GM23338 (cell line): ENCODE measurements around the gene IL1RAPL2. TPM values are rescaled to one million over a fixed set of nuclear protein-coding genes. Genes with fewer than 3 reads are reported as not detected.

Experiments used
- ATAC-seq: fragments of 200-7000 bp; cut with Tn5 transposase; 3 replicates; pipeline ENCODE4 v1.9.1; 2020
- DNase-seq: peaks from one replicate; pipeline ENCODE4 v3.0.0-alpha.2; 2015; ENCODE audit warnings: low spot score
- H2AFZ ChIP-seq: fragments of 200-600 bp; sonication (generic); 2 replicates; pipeline ENCODE4 v1.8.0; 2016; ENCODE audit warnings: antibody characterized with exemption, mild to moderate bottlenecking, moderate library complexity
- H3F3A ChIP-seq: fragments of 200-600 bp; sonication (generic); replicated peaks from 2 replicates; pipeline ENCODE4 v1.8.0; 2017; ENCODE audit warnings: antibody characterized with exemption, mixed run types, low read depth
- H3K27ac ChIP-seq: fragments of 200-600 bp; sonication (generic); 2 replicates; pipeline ENCODE4 v1.6.1; 2016; ENCODE audit warnings: low read depth
- H3K27me3 ChIP-seq: fragments of 200-600 bp; sonication (generic); 2 replicates; pipeline ENCODE4 v1.8.0; 2016; ENCODE audit warnings: mild to moderate bottlenecking, mixed run types, moderate library complexity; ENCODE audit not compliant: insufficient read depth
- H3K36me3 ChIP-seq: fragments of 200-600 bp; sonication (generic); 2 replicates; pipeline ENCODE4 v1.8.0; 2016; ENCODE audit warnings: mild to moderate bottlenecking; ENCODE audit not compliant: insufficient read depth
- H3K4me1 ChIP-seq: fragments of 200-600 bp; sonication (generic); 2 replicates; pipeline ENCODE4 v1.8.0; 2016; ENCODE audit warnings: mild to moderate bottlenecking, moderate library complexity; ENCODE audit not compliant: insufficient read depth
- H3K4me2 ChIP-seq: fragments of 200-600 bp; sonication (generic); 2 replicates; pipeline ENCODE4 v1.7.1; 2017; ENCODE audit warnings: mixed run types
- H3K4me3 ChIP-seq: fragments of 200-600 bp; sonication (generic); 2 replicates; pipeline ENCODE4 v1.6.1; 2016; ENCODE audit warnings: mixed run types
- H3K79me2 ChIP-seq: fragments of 200-600 bp; sonication (generic); replicated peaks from 2 replicates; pipeline ENCODE4 v1.8.0; 2017; ENCODE audit warnings: mild to moderate bottlenecking; ENCODE audit not compliant: insufficient read depth
- H3K9me2 ChIP-seq: fragments of 200-600 bp; sonication (generic); 2 replicates; pipeline ENCODE4 v1.8.0; 2017; ENCODE audit not compliant: insufficient read depth
- H4K20me1 ChIP-seq: fragments of 200-600 bp; sonication (generic); replicated peaks from 2 replicates; pipeline ENCODE4 v1.8.0; 2017; ENCODE audit warnings: mild to moderate bottlenecking; ENCODE audit not compliant: insufficient read depth
- H3K27ac Mint-ChIP-seq: 2 replicates; pipeline ENCODE4 v1.8.0; 2020; ENCODE audit warnings: inconsistent platforms, mild to moderate bottlenecking, moderate library complexity, mixed read lengths
- H3K27me3 Mint-ChIP-seq: 3 replicates; pipeline ENCODE4 v1.8.0; 2022; ENCODE audit warnings: low read depth, mild to moderate bottlenecking, moderate library complexity, mixed read lengths, inconsistent platforms; ENCODE audit not compliant: insufficient read depth, poor library complexity
- H3K36me3 Mint-ChIP-seq: 3 replicates; pipeline ENCODE4 v1.8.0; 2021; ENCODE audit warnings: low read depth, mild to moderate bottlenecking, inconsistent platforms, moderate library complexity, mixed read lengths
- H3K4me1 Mint-ChIP-seq: 3 replicates; pipeline ENCODE4 v1.8.0; 2020; ENCODE audit warnings: mild to moderate bottlenecking, inconsistent platforms, mixed read lengths
- H3K4me3 Mint-ChIP-seq: 3 replicates; pipeline ENCODE4 v1.8.0; 2021; ENCODE audit warnings: moderate library complexity, mild to moderate bottlenecking, inconsistent platforms, mixed read lengths
- H3K9me3 Mint-ChIP-seq: 3 replicates; pipeline ENCODE4 v1.8.0; 2020; ENCODE audit warnings: moderate library complexity, mild to moderate bottlenecking, inconsistent platforms, mixed read lengths
- CREB1 ChIP-seq: fragments of 250-450 bp; sonication (Bioruptor Pico); IDR thresholded peaks from 2 replicates; pipeline ENCODE4 v1.5.0; 2020; ENCODE audit warnings: low read depth, mild to moderate bottlenecking, moderate library complexity
- CTCF ChIP-seq, 2 experiments: fragments of 200-600 bp in 1 of 2; sonication (generic) in 1 of 2; conservative IDR thresholded peaks; 2 replicates each; pipeline versions ENCODE4 v1.5.1 to v1.6.1; 2016 to 2017; ENCODE audit warnings: antibody characterized with exemption in 2 of 2, low read depth in 2 of 2, mild to moderate bottlenecking in 2 of 2, moderate library complexity in 1 of 2
- ETS1 ChIP-seq: IDR thresholded peaks from 2 replicates; pipeline ENCODE4 v1.6.1; 2016; ENCODE audit warnings: antibody characterized with exemption
- EZH2 ChIP-seq: fragments of 200-600 bp; sonication (generic); IDR thresholded peaks from one replicate; pipeline ENCODE4 v1.8.0; 2017; ENCODE audit warnings: antibody characterized with exemption, mild to moderate bottlenecking, low read depth; ENCODE audit not compliant: unreplicated experiment
- EZH2phosphoT487 ChIP-seq: fragments of 200-600 bp; sonication (generic); IDR thresholded peaks from one replicate; pipeline ENCODE4 v1.8.1; 2018; ENCODE audit warnings: antibody characterized with exemption; ENCODE audit not compliant: unreplicated experiment
- JUNB ChIP-seq: IDR thresholded peaks from one replicate; pipeline ENCODE4 v1.6.1; 2016; ENCODE audit warnings: antibody characterized with exemption; ENCODE audit not compliant: unreplicated experiment
- NANOG ChIP-seq: IDR thresholded peaks from 2 replicates; pipeline ENCODE4 v1.6.1; 2016; ENCODE audit warnings: antibody characterized with exemption, borderline replicate concordance
- POLR2AphosphoS5 ChIP-seq: IDR thresholded peaks from 2 replicates; pipeline ENCODE4 v1.6.1; 2016; ENCODE audit warnings: antibody characterized with exemption, low read depth
- REST ChIP-seq: IDR thresholded peaks from one replicate; pipeline ENCODE4 v1.6.1; 2018; ENCODE audit warnings: antibody characterized with exemption; ENCODE audit not compliant: unreplicated experiment
- STAT1 ChIP-seq: IDR thresholded peaks from one replicate; pipeline ENCODE4 v1.6.1; 2016; ENCODE audit warnings: antibody characterized with exemption; ENCODE audit not compliant: unreplicated experiment
- ZNF114 ChIP-seq: fragments of 250-450 bp; sonication (Bioruptor Pico); IDR thresholded peaks from 2 replicates; pipeline ENCODE4 v1.5.0; 2020; ENCODE audit warnings: mild to moderate bottlenecking, moderate library complexity
- ZNF331 ChIP-seq: fragments of 250-450 bp; sonication (Bioruptor Pico); IDR thresholded peaks from 2 replicates; pipeline ENCODE4 v1.5.0; 2020; ENCODE audit warnings: low read depth, mild to moderate bottlenecking, moderate library complexity
- ZNF462 ChIP-seq: fragments of 250-450 bp; sonication (Bioruptor Pico); IDR thresholded peaks from 2 replicates; pipeline ENCODE4 v1.5.0; 2020; ENCODE audit warnings: mild to moderate bottlenecking, moderate library complexity
- polyA plus RNA-seq: library from polyadenylated mRNA; unstranded; fragments of >200 nt; fragmentation: Nextera tagmentation; extraction: Ambion mirVana; gene quantifications from 2 replicates; pipeline ENCODE4 v1.2.1, GENCODE V29; 2016
- total RNA-seq: library from RNA; depleted of rRNA; stranded (reverse); fragments of >200 nt; shearing (Covaris generic); gene quantifications from 2 replicates; pipeline ENCODE4 v1.2.3, GENCODE V29; 2014

IL1RAPL2 gene
- total and polyA plus RNA-seq, 2 experiments from 2014 or later, result 0.80 to 0.94 TPM

GRCh38 chrX:104877504-104877903 lies 311.5 kb downstream of the IL1RAPL2 start:
- Mint-ChIP-seq H3K4me3 (no peak overlapping the region), H3K27ac (no peak overlapping the region), H3K4me1 (no peaks in the 10 kb centered on the region), H3K9me3 (no peaks in the 10 kb centered on the region), H3K27me3 (no peaks in the 10 kb centered on the region), H3K36me3 (no peaks in the 10 kb centered on the region)
- H3K79me2 ChIP-seq, result no peaks in the 10 kb centered on the region
- no peak overlapping the region for H3K4me3 ChIP-seq
- H3K4me2 ChIP-seq, result no peak overlapping the region
- H3K27ac ChIP-seq, result no peak overlapping the region
- H3K27me3 ChIP-seq, result no peaks in the 10 kb centered on the region
- ATAC-seq (no peak), DNase-seq (no peak)
- no peaks in the 10 kb centered on the region for H3K9me2 ChIP-seq
- H4K20me1 ChIP-seq, result no peaks in the 10 kb centered on the region
- H3K4me1 ChIP-seq, result no peaks in the 10 kb centered on the region
- no peaks in the 10 kb centered on the region for H3F3A ChIP-seq
- H3K36me3 ChIP-seq, result no peaks in the 10 kb centered on the region
- TF ChIP-seq EZH2 (no peak), ZNF462 (CRISPR knock-in tag) (no peak), ZNF114 (CRISPR knock-in tag) (no peak), ETS1 (no peak), STAT1 (no peak), POLR2AphosphoS5 (no peak), EZH2phosphoT487 (no peak), CTCF (conservative IDR thresholded peaks at IDR 0.05; ENCODE audit: low read depth in 2 of 2) (no peak), JUNB (no peak), REST (no peak), ZNF331 (CRISPR knock-in tag) (no peak), NANOG (no peak), CREB1 (no peak)
- H2AFZ ChIP-seq, result no peak overlapping the region
